Neural cell (in vitro differentiated cells): ENCODE measurements around the gene SNRPE. TPM values are rescaled to one million over a fixed set of nuclear protein-coding genes. Genes with fewer than 3 reads are reported as not detected.

Source experiments
- H2AFZ ChIP-seq: fragments of 200-600, 300-800 bp; sonication (generic), shearing (Covaris generic); 2 replicates; pipeline ENCODE4 v1.6.0; 2014; ENCODE audit warnings: low read depth, mild to moderate bottlenecking, antibody characterized with exemption, low read length, moderate library complexity
- H3F3A ChIP-seq: fragments of 200-600 bp; shearing (Covaris generic); 2 replicates; pipeline ENCODE4 v1.6.1; 2016; ENCODE audit warnings: mild to moderate bottlenecking, moderate library complexity, mixed read lengths, antibody characterized with exemption, low read length; ENCODE audit not compliant: insufficient read depth, poor library complexity, severe bottlenecking
- H3K27ac ChIP-seq: fragments of 200-600, 300-800 bp; sonication (generic), shearing (Covaris generic); 2 replicates; pipeline ENCODE4 v1.5.1; 2014; ENCODE audit warnings: mild to moderate bottlenecking, low read length, moderate library complexity
- H3K27me3 ChIP-seq: fragments of 300-800, 200-600 bp; sonication (generic), shearing (Covaris generic); 2 replicates; pipeline ENCODE4 v1.6.0; 2014; ENCODE audit warnings: mild to moderate bottlenecking, low read depth, low read length, moderate library complexity; ENCODE audit not compliant: insufficient read depth
- H3K36me3 ChIP-seq: fragments of 300-800, 200-600 bp; sonication (generic), shearing (Covaris generic); 2 replicates; pipeline ENCODE4 v1.5.1; 2014; ENCODE audit warnings: mild to moderate bottlenecking, antibody characterized with exemption, low read length, moderate library complexity; ENCODE audit not compliant: insufficient read depth
- H3K4me2 ChIP-seq: fragments of 300-800, 200-600 bp; sonication (generic), shearing (Covaris generic); 2 replicates; pipeline ENCODE4 v1.6.0; 2014; ENCODE audit warnings: mild to moderate bottlenecking, low read length
- H3K4me3 ChIP-seq: fragments of 300-800, 200-600 bp; sonication (generic), shearing (Covaris generic); 2 replicates; pipeline ENCODE4 v1.5.1; 2014; ENCODE audit warnings: mild to moderate bottlenecking, low read length, moderate library complexity
- H3K79me2 ChIP-seq: fragments of 200-600 bp; shearing (Covaris generic); replicated peaks from 2 replicates; pipeline ENCODE4 v1.6.0; 2014; ENCODE audit warnings: mild to moderate bottlenecking, low read length, moderate library complexity; ENCODE audit not compliant: insufficient read depth
- H3K9ac ChIP-seq: fragments of 300-800, 200-600 bp; sonication (generic), shearing (Covaris generic); 2 replicates; pipeline ENCODE4 v1.6.1; 2016; ENCODE audit warnings: mild to moderate bottlenecking, low read length, mixed read lengths
- H3K9me2 ChIP-seq: fragments of 200-600 bp; shearing (Covaris generic); 2 replicates; pipeline ENCODE4 v1.6.1; 2016; ENCODE audit warnings: mild to moderate bottlenecking, low read length, mixed read lengths; ENCODE audit not compliant: insufficient read depth
- H3K9me3 ChIP-seq: fragments of 200-600, 300-800 bp; sonication (generic), shearing (Covaris generic); 2 replicates; pipeline ENCODE4 v1.6.1; 2016; ENCODE audit warnings: mild to moderate bottlenecking, mixed run types, low read length, moderate library complexity, mixed read lengths
- H4K20me1 ChIP-seq: fragments of 200-600 bp; shearing (Covaris generic); 2 replicates; pipeline ENCODE4 v1.6.1; 2016; ENCODE audit warnings: mild to moderate bottlenecking, mixed run types; ENCODE audit not compliant: insufficient read depth
- CTCF ChIP-seq: fragments of 450-650 bp; IDR thresholded peaks from 2 replicates; pipeline ENCODE4 v1.5.1; 2014; ENCODE audit warnings: antibody characterized with exemption, mild to moderate bottlenecking, moderate library complexity; ENCODE audit not compliant: poor library complexity, severe bottlenecking
- EP300 ChIP-seq: fragments of 450-650 bp; conservative IDR thresholded peaks from 2 replicates; pipeline ENCODE4 v1.6.1; 2014; ENCODE audit warnings: antibody characterized with exemption, mild to moderate bottlenecking, moderate library complexity; ENCODE audit not compliant: poor library complexity, severe bottlenecking
- EZH2 ChIP-seq: fragments of 200-600, 300-800 bp; shearing (Covaris generic), sonication (generic); IDR thresholded peaks from 2 replicates; pipeline ENCODE4 v1.6.1; 2014; ENCODE audit warnings: antibody characterized with exemption, low read length, borderline replicate concordance, mild to moderate bottlenecking; ENCODE audit not compliant: insufficient read depth, poor library complexity, severe bottlenecking
- MXI1 ChIP-seq: fragments of 450-650 bp; conservative IDR thresholded peaks from 2 replicates; pipeline ENCODE4 v1.6.1; 2014; ENCODE audit warnings: antibody characterized with exemption, mild to moderate bottlenecking; ENCODE audit not compliant: poor library complexity, severe bottlenecking
- POLR2AphosphoS5 ChIP-seq: IDR thresholded peaks from 2 replicates; pipeline ENCODE4 v1.6.1; 2012
- RAD21 ChIP-seq: fragments of 450-650 bp; conservative IDR thresholded peaks from 2 replicates; pipeline ENCODE4 v1.6.1; 2014; ENCODE audit warnings: antibody characterized with exemption, mild to moderate bottlenecking, moderate library complexity
- REST ChIP-seq: IDR thresholded peaks from 2 replicates; pipeline ENCODE4 v1.6.1; 2012; ENCODE audit warnings: borderline replicate concordance
- SMC3 ChIP-seq: fragments of 450-650 bp; conservative IDR thresholded peaks from 2 replicates; pipeline ENCODE4 v1.6.1; 2014; ENCODE audit warnings: antibody characterized with exemption, mild to moderate bottlenecking, moderate library complexity; ENCODE audit not compliant: poor library complexity
- TAF1 ChIP-seq: IDR thresholded peaks from 2 replicates; pipeline ENCODE4 v1.6.1; 2012; ENCODE audit warnings: low read depth
- polyA plus RNA-seq: library from polyadenylated mRNA; depleted of rRNA; stranded (reverse); fragments of >200 nt; gene quantifications from 2 replicates; pipeline ENCODE4 v1.2.3, GENCODE V29; 2014

SNRPE gene
- polyA plus RNA-seq, 1 donor from 2014 or later, result 373 TPM

GRCh38 chr1:203905275-203905674, 43.9 kb downstream of the SNRPE start:
- Histone ChIP-seq H3K27me3 (no peaks in the 10 kb centered on the region), H3F3A (no peaks in the 10 kb centered on the region), H3K9me3 (no peaks in the 10 kb centered on the region), H4K20me1 (no peaks in the 10 kb centered on the region), H3K36me3 (no peaks in the 10 kb centered on the region), H3K27ac (no peak overlapping the region), H3K4me2 (no peak overlapping the region), H3K79me2 (no peaks in the 10 kb centered on the region), H3K4me3 (no peak overlapping the region), H3K9ac (no peak overlapping the region), H3K9me2 (no peaks in the 10 kb centered on the region), H2AFZ (no peak overlapping the region)
- no peak for TF ChIP-seq TAF1
- TF ChIP-seq MXI1, result no peak
- no peak for TF ChIP-seq POLR2AphosphoS5
- no peak for TF ChIP-seq RAD21
- TF ChIP-seq EZH2, result no peak
- TF ChIP-seq REST, result no peak
- TF ChIP-seq CTCF, result no peak
- TF ChIP-seq SMC3, result no peak
- TF ChIP-seq EP300, result no peak

GRCh38 chr1:203906932-203907331, 45.5 kb downstream of the SNRPE start:
- no peak overlapping the region for H2AFZ ChIP-seq
- TF ChIP-seq REST (no peak), SMC3 (no peak), MXI1 (no peak), EP300 (no peak), TAF1 (no peak), CTCF (no peak), EZH2 (no peak), POLR2AphosphoS5 (no peak), RAD21 (no peak)
- no peak overlapping the region for H3K9ac ChIP-seq
- no peaks in the 10 kb centered on the region for H3K9me3 ChIP-seq
- no peaks in the 10 kb centered on the region for H4K20me1 ChIP-seq
- H3K79me2 ChIP-seq, result no peaks in the 10 kb centered on the region
- no peak overlapping the region for H3K4me2 ChIP-seq
- H3K4me3 ChIP-seq, result no peak overlapping the region
- no peaks in the 10 kb centered on the region for H3K27me3 ChIP-seq
- no peaks in the 10 kb centered on the region for H3F3A ChIP-seq
- no peaks in the 10 kb centered on the region for H3K36me3 ChIP-seq
- no peak overlapping the region for H3K27ac ChIP-seq
- H3K9me2 ChIP-seq, result no peaks in the 10 kb centered on the region
